Embryonic facial prominence (tissue), 1 donor: ENCODE results near the gene TMEM266.
"Not testable (repeated sequence)": the region's sequence is repeated elsewhere in the genome, so short reads cannot be mapped to it uniquely, and the experiment has no call there.

Source experiments
- DNase-seq: peaks from one replicate; pipeline ENCODE4 v3.0.0-alpha.2; 2016; ENCODE audit errors: extremely low spot score

Gene TMEM266

DNA sequence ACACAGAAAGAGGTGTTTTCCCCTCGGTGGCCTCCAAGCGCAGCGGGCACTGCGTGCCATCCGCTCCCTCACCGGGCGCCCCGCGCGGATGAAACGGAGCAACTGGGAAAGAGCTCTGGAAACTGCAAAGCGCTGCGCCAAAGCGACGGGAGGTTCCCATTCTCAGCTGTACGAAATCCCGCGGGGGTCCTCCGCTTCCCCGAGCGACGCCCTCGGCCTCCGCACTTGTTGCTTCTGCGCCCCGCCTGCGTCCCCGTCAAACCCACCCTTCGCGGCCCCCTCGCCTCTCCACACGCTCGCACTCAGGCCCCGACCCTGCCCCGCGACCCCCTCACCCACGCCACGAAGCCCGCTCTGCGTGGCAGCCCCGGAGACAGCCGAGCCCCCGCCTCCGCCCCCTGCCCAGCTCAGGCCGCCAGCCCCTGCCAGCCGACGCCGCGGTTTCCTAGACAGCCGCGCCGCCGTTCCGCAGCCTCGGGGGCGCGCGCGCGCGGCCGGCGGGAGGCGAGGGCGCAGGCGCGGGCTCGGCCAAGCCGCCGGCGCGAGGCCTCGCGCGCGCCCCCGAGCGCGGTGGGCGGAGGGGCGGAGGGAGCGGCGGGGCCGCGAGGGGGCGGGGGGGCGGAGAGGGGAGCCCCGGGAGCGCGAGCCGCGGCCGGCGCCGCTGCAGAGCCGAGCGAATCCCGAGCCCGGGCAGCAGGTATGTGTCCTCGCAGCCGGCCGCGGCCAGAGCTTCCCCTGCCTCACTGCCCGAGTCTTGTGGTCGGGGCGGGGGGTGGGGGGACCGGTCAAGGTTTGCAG lies at the start of gene TMEM266:
TSS of gene TMEM266 (plus strand) at position 666 of the 798 bp plus-strand sequence. CDS start 74,279 bp downstream, outside the sequence.
- no peak for DNase-seq

GRCh38 chr15:76010613-76011012 lies 49.2 kb upstream of the TMEM266 start:
- no peak for DNase-seq

GRCh38 chr15:76011627-76012551 lies 47.9 kb upstream of the TMEM266 start, which contains the start of gene NRG4:
Gene NRG4, minus strand, starts transcription at chr15:76012424. Its CDS starts 1,194 bp downstream, at chr15:76011230.
- no peak for DNase-seq

- DNase-seq: not testable (repeated sequence)
Measured at GRCh38 chr15:76013470-76013869, 46.3 kb upstream of the TMEM266 start.

GRCh38 chr15:76024021-76024768 lies 35.6 kb upstream of the TMEM266 start:
- no peak for DNase-seq

- no peak for DNase-seq
Measured at GRCh38 chr15:76032046-76032445, 27.7 kb upstream of the TMEM266 start.

GRCh38 chr15:76033438-76033837 lies 26.3 kb upstream of the TMEM266 start:
- no peak for DNase-seq

DNA sequence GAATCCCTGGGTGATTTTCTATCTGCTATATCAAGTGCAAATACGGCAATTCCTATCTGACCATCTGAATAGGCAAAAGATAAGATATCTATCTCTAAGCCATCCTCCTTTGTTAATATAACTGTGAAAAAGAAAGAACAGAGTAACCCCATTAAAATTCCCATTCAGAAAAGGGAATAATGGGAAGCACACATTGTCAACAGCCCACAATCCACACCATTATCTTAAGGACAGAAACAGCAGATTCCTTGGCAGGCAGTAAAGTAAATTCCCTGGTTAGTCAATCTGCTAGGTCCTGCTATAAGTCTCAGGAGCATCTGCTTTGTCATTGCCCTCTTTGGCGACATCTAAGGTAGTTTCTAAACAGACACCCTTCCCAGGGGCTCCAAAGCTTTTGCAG lies 25.7 kb upstream of the TMEM266 start:
- no peak for DNase-seq

DNA sequence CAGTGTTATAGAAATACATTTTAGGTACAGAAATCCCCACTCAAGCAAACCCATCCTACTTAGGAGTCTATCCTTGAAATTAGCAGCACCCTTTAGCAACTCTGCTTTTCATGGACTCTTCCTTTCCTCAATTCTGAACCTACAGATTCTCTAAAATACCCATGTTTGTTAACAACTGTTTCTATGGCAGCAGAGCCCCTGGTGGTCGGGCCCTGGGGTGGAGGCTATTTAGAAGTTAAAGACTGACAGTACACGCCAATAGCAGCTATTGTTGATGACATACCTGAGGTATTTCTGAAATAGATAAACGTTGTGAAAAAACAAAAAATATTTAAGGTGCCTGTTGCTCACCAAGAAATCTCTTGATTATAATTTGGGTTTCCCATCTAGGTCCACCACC lies 24.2 kb upstream of the TMEM266 start:
- no peak for DNase-seq

DNA sequence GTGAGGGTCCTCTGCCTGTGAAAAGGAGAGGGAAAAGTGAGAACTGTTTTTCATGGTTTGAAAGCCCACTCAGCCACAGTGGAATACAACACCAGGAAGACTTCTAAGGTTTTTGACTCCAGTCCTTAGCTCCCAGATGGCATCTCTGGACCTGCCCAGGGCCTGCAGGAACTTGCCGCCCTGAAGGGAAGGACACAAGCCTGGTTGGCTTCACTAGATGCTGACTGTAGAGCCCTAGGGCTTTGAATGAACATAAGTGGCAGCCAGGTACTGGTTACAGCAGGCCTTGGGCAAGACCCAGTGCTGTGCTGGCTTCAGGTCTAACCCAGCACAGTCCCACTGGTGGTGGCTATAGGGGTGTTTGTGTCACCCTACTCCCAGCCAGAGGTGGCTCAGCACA lies 21.3 kb upstream of the TMEM266 start:
- DNase-seq: no peak

- not testable (repeated sequence) for DNase-seq
Measured at GRCh38 chr15:76054201-76054600, 5.6 kb upstream of the TMEM266 start.

GRCh38 chr15:76056931-76057330 lies 2.9 kb upstream of the TMEM266 start:
- no peak for DNase-seq

GRCh38 chr15:76057332-76058000 lies 2.3 kb upstream of the TMEM266 start:
- DNase-seq: peak; percentile 38

DNA sequence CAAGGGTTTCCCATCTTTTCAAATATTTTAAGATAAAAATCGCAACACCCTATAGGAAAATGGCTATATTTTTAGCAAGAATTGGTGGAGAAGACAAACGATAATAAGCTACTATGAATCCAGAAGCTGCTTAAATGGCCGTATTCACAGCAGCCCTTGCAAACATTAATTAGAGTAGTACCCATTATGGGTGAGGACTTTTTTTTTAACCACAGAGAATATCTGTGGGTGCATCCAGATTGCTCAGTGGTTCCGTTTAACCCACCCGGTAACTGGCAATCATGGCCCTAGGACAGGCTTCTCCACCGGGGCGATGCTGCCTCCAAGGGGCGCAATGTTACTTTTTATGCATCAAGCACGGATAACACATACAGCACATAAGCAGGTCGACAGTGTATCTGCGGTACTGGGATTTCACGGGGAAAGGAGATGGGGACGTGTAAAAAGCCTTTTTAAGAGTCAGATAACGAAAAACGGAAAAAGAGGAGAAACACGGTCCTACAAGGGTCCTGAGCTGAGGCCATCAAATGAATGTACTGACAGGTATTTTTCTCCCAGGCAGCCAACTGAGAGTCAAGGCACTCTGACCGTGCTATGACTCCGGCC lies 968 bp upstream of the TMEM266 start:
- DNase-seq: no peak

GRCh38 chr15:76060118-76060989 lies 569 bp downstream of the TMEM266 start:
- DNase-seq: no peak

GRCh38 chr15:76061700-76062099 lies 1.9 kb downstream of the TMEM266 start:
- DNase-seq: no peak

GRCh38 chr15:76062286-76062685 lies 2.5 kb downstream of the TMEM266 start:
- no peak for DNase-seq

- no peak for DNase-seq
Measured at GRCh38 chr15:76064375-76064774, 4.6 kb downstream of the TMEM266 start.

DNA sequence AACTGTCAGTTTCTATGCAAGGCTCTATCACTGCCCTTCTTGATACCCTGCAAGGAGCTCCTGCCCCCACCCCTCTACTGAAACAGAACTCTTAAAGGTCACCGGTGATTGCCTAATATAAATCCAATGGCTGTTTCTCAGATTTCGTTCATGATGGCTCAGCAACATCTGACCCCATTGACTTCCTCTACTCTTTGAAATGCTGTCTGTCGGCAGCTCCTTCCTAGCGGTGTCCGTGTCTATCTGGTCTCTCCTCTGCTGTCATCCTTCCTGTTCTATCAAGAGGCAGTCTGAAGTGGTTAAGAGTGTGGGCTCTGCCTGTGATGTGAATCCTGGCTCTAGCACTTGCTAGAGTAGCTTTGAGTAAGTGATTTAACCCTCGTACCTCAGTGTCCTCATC lies 5.5 kb downstream of the TMEM266 start:
- DNase-seq: no peak

DNA sequence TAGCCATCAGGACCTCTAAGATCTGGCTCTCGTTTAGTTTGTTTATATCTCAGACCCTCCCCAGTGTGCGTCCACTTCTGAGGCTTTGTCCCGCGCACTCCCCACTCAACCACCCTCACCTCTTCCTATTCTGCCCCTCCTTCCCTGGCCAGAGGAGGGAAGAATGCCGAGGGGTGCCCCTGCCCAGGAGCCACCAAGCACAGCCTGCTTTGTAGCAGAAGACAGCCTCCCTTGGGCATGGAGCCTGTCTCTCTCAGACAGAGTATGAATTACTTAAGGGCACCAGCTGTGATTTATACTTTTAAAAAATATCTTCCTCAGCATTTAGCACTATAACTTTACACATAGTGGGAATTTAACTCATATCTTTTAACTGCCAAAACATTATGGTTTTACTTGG lies 6.0 kb downstream of the TMEM266 start:
- DNase-seq: no peak
